H1 (cell line): ENCODE data around the gene PLIN1. TPM values are rescaled to one million over a fixed set of nuclear protein-coding genes. Genes with fewer than 3 reads are reported as not detected.
A peak's percentile ranks its signal among the peaks of the same experiment; 100 is the strongest.

Source experiments
- CTCF ChIA-PET: fragments of 300-600 bp; sonication (Branson Sonifier 250); formaldehyde crosslinking; loops from one replicate; lab custom pipeline; 2021; ENCODE audit not compliant: partially characterized antibody; lab: Charles Lee
- POLR2A ChIA-PET: fragments of 300-600 bp; sonication (Branson Sonifier 250); formaldehyde crosslinking; loops from one replicate; lab custom pipeline; 2021; ENCODE audit warnings: inconsistent platforms; ENCODE audit not compliant: partially characterized antibody; lab: Charles Lee
- DNase-seq, 2 experiments: peaks; one replicate each; pipeline versions ENCODE4 v3.0.0 to v3.0.0-alpha.2; 2010 to 2022; ENCODE audit warnings: low spot score in 2 of 2, low read depth in 1 of 2, mixed read lengths in 1 of 2
- FAIRE-seq: peaks from 2 replicates; lab custom pipeline; 2011; peaks lifted over from hg19 to GRCh38; lab: Jason Lieb, UNC
- H2AFZ ChIP-seq: 2 replicates; pipeline ENCODE4 v1.8.1; 2012; ENCODE audit warnings: low read length, inconsistent platforms
- H2AK5ac ChIP-seq: 2 replicates; pipeline ENCODE4 v1.6.1; 2013; ENCODE audit warnings: low read depth, low read length
- H2BK120ac ChIP-seq: replicated peaks from 2 replicates; pipeline ENCODE3; 2013; ENCODE audit warnings: low read depth, low read length, inconsistent platforms
- H2BK12ac ChIP-seq: 2 replicates; pipeline ENCODE4 v1.6.1; 2013; ENCODE audit warnings: low read depth, low read length
- H2BK15ac ChIP-seq: 2 replicates; pipeline ENCODE4 v1.6.1; 2013; ENCODE audit warnings: low read length
- H2BK20ac ChIP-seq: 2 replicates; pipeline ENCODE4 v1.6.1; 2013; ENCODE audit warnings: low read length
- H2BK5ac ChIP-seq: 2 replicates; pipeline ENCODE4 v1.6.1; 2013; ENCODE audit warnings: low read depth, low read length
- H3K14ac ChIP-seq: 2 replicates; pipeline ENCODE4 v1.6.1; 2013; ENCODE audit warnings: inconsistent platforms; ENCODE audit not compliant: insufficient read length
- H3K18ac ChIP-seq: 2 replicates; pipeline ENCODE4 v1.6.1; 2013; ENCODE audit warnings: low read length; ENCODE audit errors: extremely low read depth
- H3K23ac ChIP-seq: 2 replicates; pipeline ENCODE4 v1.6.1; 2013; ENCODE audit warnings: inconsistent platforms; ENCODE audit not compliant: insufficient read length
- H3K23me2 ChIP-seq: 2 replicates; pipeline ENCODE4 v1.6.1; 2013; ENCODE audit warnings: low read depth, low read length
- H3K27ac ChIP-seq: 2 replicates; pipeline ENCODE4 v1.6.1; 2011; ENCODE audit warnings: low read depth, low read length, inconsistent platforms
- H3K27me3 ChIP-seq, 4 experiments: replicated peaks in 1 of 4; 1 replicate in 1 of 4; 2 replicates in 3 of 4; pipeline versions ENCODE4 v1.6.1 to v1.8.1; 2011 to 2013; ENCODE audit warnings: low read length in 3 of 4, mild to moderate bottlenecking in 3 of 4, inconsistent platforms in 2 of 4, mixed read lengths in 2 of 4, moderate library complexity in 1 of 4; ENCODE audit not compliant: control insufficient read depth in 3 of 4, insufficient read depth in 3 of 4; ENCODE audit errors: extremely low read depth in 1 of 4
- H3K36me3 ChIP-seq, 4 experiments: 2 replicates each; pipeline versions ENCODE4 v1.6.1 to v1.8.1; 2011 to 2013; ENCODE audit warnings: mild to moderate bottlenecking in 4 of 4, low read length in 3 of 4, moderate library complexity in 2 of 4, control low read depth in 1 of 4, inconsistent platforms in 1 of 4; ENCODE audit not compliant: insufficient read depth in 4 of 4, control insufficient read depth in 2 of 4
- H3K4ac ChIP-seq: replicated peaks from 2 replicates; pipeline ENCODE3; 2013; ENCODE audit warnings: low read length, low read depth, mixed read lengths, inconsistent platforms; ENCODE audit not compliant: insufficient read length
- H3K4me1 ChIP-seq, 4 experiments: replicated peaks in 1 of 4; 1 replicate in 1 of 4; 2 replicates in 3 of 4; pipeline versions ENCODE4 v1.6.1 to v1.8.1; 2011 to 2013; ENCODE audit warnings: low read length in 3 of 4, inconsistent platforms in 2 of 4, mixed read lengths in 1 of 4; ENCODE audit not compliant: insufficient read depth in 4 of 4, control insufficient read depth in 3 of 4
- H3K4me2 ChIP-seq, 2 experiments: 2 replicates each; pipeline versions ENCODE4 v1.6.1 to v1.8.1; 2011 to 2013; ENCODE audit warnings: low read depth in 2 of 2, low read length in 2 of 2, control low read depth in 1 of 2, inconsistent platforms in 1 of 2, mild to moderate bottlenecking in 1 of 2; ENCODE audit not compliant: insufficient read depth in 1 of 2
- H3K4me3 ChIP-seq, 4 experiments: fragments of 200-600, 300-600 bp in 1 of 4; sonication (generic), shearing (Covaris generic), sonication (Bioruptor Twin) in 1 of 4; 2 replicates each; pipeline versions ENCODE4 v1.5.1 to v1.8.1; 2011 to 2016; ENCODE audit warnings: low read length in 4 of 4, low read depth in 3 of 4, control low read depth in 2 of 4, inconsistent platforms in 2 of 4, mild to moderate bottlenecking in 2 of 4, mixed read lengths in 1 of 4, moderate library complexity in 1 of 4; ENCODE audit not compliant: insufficient read depth in 2 of 4; ENCODE audit errors: extremely low read depth in 1 of 4
- H3K56ac ChIP-seq: replicated peaks from 2 replicates; pipeline ENCODE3; 2013; ENCODE audit warnings: low read depth, mild to moderate bottlenecking, mixed read lengths, low read length, inconsistent platforms; ENCODE audit not compliant: insufficient read length
- H3K79me1 ChIP-seq: 2 replicates; pipeline ENCODE4 v1.6.1; 2013; ENCODE audit warnings: low read depth, low read length, control low read depth
- H3K79me2 ChIP-seq, 2 experiments: 2 replicates each; pipeline versions ENCODE4 v1.6.1 to v1.8.1; 2012 to 2013; ENCODE audit warnings: low read length in 2 of 2, mild to moderate bottlenecking in 2 of 2, inconsistent platforms in 1 of 2; ENCODE audit not compliant: insufficient read depth in 2 of 2, control insufficient read depth in 1 of 2
- H3K9ac ChIP-seq, 4 experiments: replicated peaks in 1 of 4; 1 replicate in 1 of 4; 2 replicates in 3 of 4; pipeline versions ENCODE4 v1.6.1 to v1.8.1; 2011 to 2013; ENCODE audit warnings: low read depth in 3 of 4, low read length in 3 of 4, control low read depth in 2 of 4, mild to moderate bottlenecking in 2 of 4, moderate library complexity in 2 of 4, inconsistent platforms in 1 of 4; ENCODE audit errors: extremely low read depth in 1 of 4
- H3K9me3 ChIP-seq, 2 experiments: 2 replicates each; pipeline versions ENCODE4 v1.6.1 to v1.8.1; 2012 to 2013; ENCODE audit warnings: mild to moderate bottlenecking in 2 of 2, moderate library complexity in 2 of 2, control low read depth in 1 of 2, inconsistent platforms in 1 of 2, low read depth in 1 of 2, low read length in 1 of 2, mixed read lengths in 1 of 2; ENCODE audit not compliant: insufficient read depth in 2 of 2
- H4K20me1 ChIP-seq, 2 experiments: replicated peaks in 1 of 2; 2 replicates each; pipeline versions ENCODE3 to v1.8.1; 2011 to 2013; ENCODE audit warnings: inconsistent platforms in 2 of 2, low read length in 2 of 2, mild to moderate bottlenecking in 1 of 2; ENCODE audit not compliant: insufficient read depth in 2 of 2, control insufficient read depth in 1 of 2
- H4K5ac ChIP-seq: 2 replicates; pipeline ENCODE4 v1.6.1; 2013; ENCODE audit warnings: low read length, low read depth, mixed read lengths, inconsistent platforms; ENCODE audit not compliant: insufficient read length
- H4K8ac ChIP-seq: 2 replicates; pipeline ENCODE4 v1.8.0; 2013; ENCODE audit warnings: mild to moderate bottlenecking, moderate library complexity, low read length, inconsistent platforms; ENCODE audit not compliant: insufficient read depth; ENCODE audit errors: extremely low read depth
- H4K91ac ChIP-seq: replicated peaks from 2 replicates; pipeline ENCODE3; 2013; ENCODE audit warnings: low read length, mixed read lengths, inconsistent platforms; ENCODE audit not compliant: insufficient read length
- CHD1 ChIP-seq: IDR thresholded peaks from 2 replicates; pipeline ENCODE4 v1.6.1; 2012; ENCODE audit warnings: low read depth, low read length, improper control_type of control experiment
- CREB1 ChIP-seq: IDR thresholded peaks from 2 replicates; pipeline ENCODE4 v1.6.1; 2012; ENCODE audit warnings: inconsistent platforms
- EZH2 ChIP-seq: fragments of 200-600 bp; sonication (generic); IDR thresholded peaks from 2 replicates; pipeline ENCODE4 v1.7.1; 2012; ENCODE audit warnings: low read depth, mild to moderate bottlenecking, moderate library complexity, low read length, inconsistent platforms; ENCODE audit not compliant: severe bottlenecking
- RAD21 ChIP-seq, 2 experiments: IDR thresholded peaks in 1 of 2; conservative IDR thresholded peaks in 1 of 2; 2 replicates each; pipeline ENCODE4 v1.6.1; 2011; ENCODE audit warnings: low read depth in 2 of 2, low read length in 2 of 2, improper control_type of control experiment in 1 of 2, inconsistent platforms in 1 of 2, mild to moderate bottlenecking in 1 of 2, moderate library complexity in 1 of 2
- RXRA ChIP-seq: IDR thresholded peaks from 2 replicates; pipeline ENCODE4 v1.6.1; 2011; ENCODE audit warnings: low read depth, mild to moderate bottlenecking, low read length, moderate library complexity; ENCODE audit not compliant: insufficient read depth
- SIN3A ChIP-seq, 2 experiments: IDR thresholded peaks in 1 of 2; conservative IDR thresholded peaks in 1 of 2; 2 replicates each; pipeline ENCODE4 v1.6.1; 2011 to 2012; ENCODE audit warnings: low read length in 2 of 2, improper control_type of control experiment in 1 of 2, low read depth in 1 of 2, mild to moderate bottlenecking in 1 of 2
- TCF12 ChIP-seq: IDR thresholded peaks from 2 replicates; pipeline ENCODE4 v1.6.1; 2011; ENCODE audit warnings: low read depth, mild to moderate bottlenecking, low read length
- YY1 ChIP-seq: IDR thresholded peaks from 2 replicates; pipeline ENCODE4 v1.6.1; 2011; ENCODE audit warnings: low read depth, mild to moderate bottlenecking, low read length
- WGBS, 2 experiments: shearing (Covaris generic) in 1 of 2; methylation state at CpG; one replicate each; pipeline versions ENCODE4 v1.1.6 to v1.1.7; 2013 to 2015; ENCODE audit warnings: low lambda C conversion rate in 2 of 2, mixed read lengths in 2 of 2, inconsistent platforms in 1 of 2, low coverage in 1 of 2, missing lambda C conversion rate in 1 of 2; ENCODE audit not compliant: insufficient replicate concordance in 2 of 2, insufficient coverage in 1 of 2, insufficient read length in 1 of 2; ENCODE audit errors: extremely low coverage in 1 of 2, missing lambda C conversion rate in 1 of 2; 5-methylcytosine and 5-hydroxymethylcytosine counted together
- polyA plus RNA-seq, 7 experiments: library from polyadenylated mRNA; depleted of rRNA in 3 of 7; stranded (reverse) in 5 of 7; unstranded in 2 of 7; fragments of >200 nt in 5 of 7; fragments of 200-250 nt in 2 of 7; gene quantifications; 1 replicate in 5 of 7; 2 replicates in 1 of 7; 4 replicates in 1 of 7; pipeline versions ENCODE4 v1.2.1 to v1.2.3, GENCODE V29; 2011 to 2013; ENCODE audit warnings: missing spikeins in 2 of 7, mixed read lengths in 2 of 7
- total RNA-seq: library from RNA; stranded (reverse); fragmentation: NEBNext Ultra II Directional; extraction: Animal tissue kit (Norgen Biotek cat#: 25700); gene quantifications from 2 replicates; pipeline ENCODE4 v1.2.1, GENCODE V29; 2021
- TF ChIP-seq, protein P1 (sequence below), 3 experiments: IDR thresholded peaks; 1 replicate in 2 of 3; 2 replicates in 1 of 3; pipeline versions ENCODE4 v1.5.1 to v1.6.1; 2011; ENCODE audit warnings: low read length in 3 of 3, mild to moderate bottlenecking in 3 of 3, inconsistent platforms in 2 of 3, low read depth in 1 of 3, moderate library complexity in 1 of 3; ENCODE audit not compliant: insufficient read depth in 1 of 3; ENCODE audit errors: control extremely low read depth in 1 of 3
- TF ChIP-seq, protein P2 (sequence below): IDR thresholded peaks from 2 replicates; pipeline ENCODE4 v1.6.1; 2012; ENCODE audit warnings: inconsistent platforms

The PLIN1 gene
- total and polyA plus RNA-seq, 2 of the 8 experiments (the other 6 are each of a cell fraction or from before 2014, with no cell fraction given) = 0.33 TPM; not detected in 1

DNA sequence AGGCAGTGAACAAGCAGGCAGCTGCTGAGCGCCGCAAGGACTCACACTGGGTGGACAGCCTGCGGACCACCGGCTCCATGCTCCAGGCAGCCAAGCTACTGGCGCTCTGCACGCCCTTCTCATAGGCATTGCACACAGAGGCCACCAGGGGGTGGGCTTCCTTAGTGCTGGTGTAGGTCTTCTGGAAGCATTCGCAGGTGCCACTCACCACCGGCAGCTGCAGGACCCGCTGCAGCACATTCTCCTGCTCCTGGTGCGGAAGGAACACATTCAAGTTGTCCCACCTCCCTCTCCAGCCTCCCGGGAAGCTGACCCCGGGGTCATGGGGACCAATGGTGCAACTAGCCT lies 6.0 kb downstream of the PLIN1 start:
- H3K27ac ChIP-seq = no peak overlapping the region
- H4K5ac ChIP-seq = no peak overlapping the region
- no peak overlapping the region for H2AK5ac ChIP-seq
- ChIA-PET POLR2A (no interaction called here), CTCF (interaction anchor here (0.6 to 6.6 kb wide), 26 partner anchors 8 to 775 kb away, joined by 3 to 43 read pairs (median 4); partner anchors contain the start of genes PEX11A and WDR93)
- WGBS, 2 experiments = 46% methylated on average over 12 of the region's 12 CpGs; no CpG with 5 or more reads in 1 of the 2 experiments
- H3K9me3 ChIP-seq = no peaks in the 10 kb centered on the region
- H3K79me1 ChIP-seq = no peaks in the 10 kb centered on the region
- H3K27me3 ChIP-seq = peaks cover 0 to 3% (median 0%) of the 10 kb centered on the region in 4 experiments; a peak in 2 of 7 replicates
- H3K4me1 ChIP-seq = no peaks in the 10 kb centered on the region; a peak in 1 of 7 replicates
- no peaks in the 10 kb centered on the region for H4K20me1 ChIP-seq
- H2BK120ac ChIP-seq = no peak overlapping the region
- H3K36me3 ChIP-seq = no peaks in the 10 kb centered on the region
- no peak overlapping the region for H2BK5ac ChIP-seq
- no peak overlapping the region for H4K8ac ChIP-seq
- H3K14ac ChIP-seq = no peak overlapping the region
- no peaks in the 10 kb centered on the region for H3K23me2 ChIP-seq
- no peak overlapping the region; a peak in 1 of 4 replicates for H3K4me2 ChIP-seq
- no peaks in the 10 kb centered on the region for H3K79me2 ChIP-seq
- H3K9ac ChIP-seq = no peak overlapping the region
- H2BK15ac ChIP-seq = 0 out of 2 replicates have a peak overlapping the region, but pooled peaks have one; percentile 62
- no peak overlapping the region for H3K23ac ChIP-seq
- no peak overlapping the region for H4K91ac ChIP-seq
- 0 out of 2 replicates have a peak overlapping the region, but pooled peaks have one; percentile 37 for H2AFZ ChIP-seq
- H3K4me3 ChIP-seq = no peak overlapping the region
- H3K4ac ChIP-seq = no peak overlapping the region
- FAIRE-seq (peak; percentile 93), DNase-seq (peak in 1 of 2 experiments; percentile 85)
- H2BK20ac ChIP-seq = no peak overlapping the region
- H2BK12ac ChIP-seq = 0 out of 2 replicates have a peak overlapping the region, but pooled peaks have one; percentile 5
- no peak overlapping the region for H3K18ac ChIP-seq
- H3K56ac ChIP-seq = no peak overlapping the region
- TF ChIP-seq CHD1 (no peak), YY1 (0 out of 2 replicates have a peak, but pooled peaks have one; percentile 40), EZH2 (no peak), RAD21 (IDR thresholded peaks at IDR 0.05 in 1 of 2, conservative IDR thresholded peaks at IDR 0.05 in 1 of 2; ENCODE audit: low read depth in 2 of 2, low read length in 2 of 2) (peak; percentile 58 to 64), CREB1 (peak; percentile 20; the same call in 1 of the 2 replicates), SIN3A (conservative IDR thresholded peaks at IDR 0.05 in 1 of 2, IDR thresholded peaks at IDR 0.05 in 1 of 2; ENCODE audit: low read depth in 1 of 2, low read length in 2 of 2) (no peak), TCF12 (0 out of 2 replicates have a peak, but pooled peaks have one; percentile 22), RXRA (no peak)
- TF ChIP-seq, protein P1, sequence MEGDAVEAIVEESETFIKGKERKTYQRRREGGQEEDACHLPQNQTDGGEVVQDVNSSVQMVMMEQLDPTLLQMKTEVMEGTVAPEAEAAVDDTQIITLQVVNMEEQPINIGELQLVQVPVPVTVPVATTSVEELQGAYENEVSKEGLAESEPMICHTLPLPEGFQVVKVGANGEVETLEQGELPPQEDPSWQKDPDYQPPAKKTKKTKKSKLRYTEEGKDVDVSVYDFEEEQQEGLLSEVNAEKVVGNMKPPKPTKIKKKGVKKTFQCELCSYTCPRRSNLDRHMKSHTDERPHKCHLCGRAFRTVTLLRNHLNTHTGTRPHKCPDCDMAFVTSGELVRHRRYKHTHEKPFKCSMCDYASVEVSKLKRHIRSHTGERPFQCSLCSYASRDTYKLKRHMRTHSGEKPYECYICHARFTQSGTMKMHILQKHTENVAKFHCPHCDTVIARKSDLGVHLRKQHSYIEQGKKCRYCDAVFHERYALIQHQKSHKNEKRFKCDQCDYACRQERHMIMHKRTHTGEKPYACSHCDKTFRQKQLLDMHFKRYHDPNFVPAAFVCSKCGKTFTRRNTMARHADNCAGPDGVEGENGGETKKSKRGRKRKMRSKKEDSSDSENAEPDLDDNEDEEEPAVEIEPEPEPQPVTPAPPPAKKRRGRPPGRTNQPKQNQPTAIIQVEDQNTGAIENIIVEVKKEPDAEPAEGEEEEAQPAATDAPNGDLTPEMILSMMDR (IDR thresholded peaks at IDR 0.05; ENCODE audit: control extremely low read depth in 1 of 3, insufficient read depth in 1 of 3, low read depth in 1 of 3, low read length in 3 of 3) = peak; percentile 84 to 94 (median 93)
- TF ChIP-seq, protein P2, sequence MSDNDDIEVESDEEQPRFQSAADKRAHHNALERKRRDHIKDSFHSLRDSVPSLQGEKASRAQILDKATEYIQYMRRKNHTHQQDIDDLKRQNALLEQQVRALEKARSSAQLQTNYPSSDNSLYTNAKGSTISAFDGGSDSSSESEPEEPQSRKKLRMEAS = peak; percentile 46
